ENCODE data around the gene MAPK14. TPM values are rescaled to one million over a fixed set of nuclear protein-coding genes. Genes with fewer than 3 reads are reported as not detected.

MAPK14 gene
- total RNA-seq, 1 experiment from 2014 or later: 50.8 TPM

GRCh38 chr6:36116943-36117342 is 89.3 kb downstream of the MAPK14 start:
- no peak overlapping the region for H3K4me3 ChIP-seq (ENCODE audit: low read depth, low read length, poor library complexity, severe bottlenecking)
- intact Hi-C loops (cut with micrococcal nuclease; ENCODE audit: unreplicated experiment): no loop called here
- no peaks in the 10 kb centered on the region for H3K4me1 ChIP-seq (ENCODE audit: insufficient read depth, low read length, poor library complexity, severe bottlenecking)
- BruUV-seq (replicated peaks): no TSS peak
- CTCF ChIA-PET: no interaction called here
- H3K27me3 ChIP-seq (replicated peaks; ENCODE audit: insufficient read depth, low read depth, low read length, poor library complexity): no peaks in the 10 kb centered on the region
- TF ChIP-seq CTCF (conservative IDR thresholded peaks at IDR 0.05; ENCODE audit: low read depth, low read length) (no peak), EZH2 (IDR thresholded peaks at IDR 0.05; ENCODE audit: borderline replicate concordance, low read depth, low read length, poor library complexity, severe bottlenecking) (no peak)
- DNase-seq (ENCODE audit: low spot score): no peak
- H3K27ac ChIP-seq (ENCODE audit: low read depth, low read length, poor library complexity, severe bottlenecking): no peak overlapping the region
- H3K36me3 ChIP-seq (ENCODE audit: insufficient read depth, low read length, poor library complexity, severe bottlenecking): no peaks in the 10 kb centered on the region
- no peaks in the 10 kb centered on the region for H3K9me3 ChIP-seq (ENCODE audit: low read depth, low read length, poor library complexity, severe bottlenecking)
- POLR2A ChIA-PET (ENCODE audit: low non-redundant PET): no interaction called here

- Histone ChIP-seq H3K4me3 (ENCODE audit: low read depth, low read length, poor library complexity, severe bottlenecking) (no peak overlapping the region), H3K9me3 (ENCODE audit: low read depth, low read length, poor library complexity, severe bottlenecking) (no peaks in the 10 kb centered on the region), H3K4me1 (ENCODE audit: insufficient read depth, low read length, poor library complexity, severe bottlenecking) (no peaks in the 10 kb centered on the region), H3K36me3 (ENCODE audit: insufficient read depth, low read length, poor library complexity, severe bottlenecking) (no peaks in the 10 kb centered on the region), H3K27me3 (replicated peaks; ENCODE audit: insufficient read depth, low read depth, low read length, poor library complexity) (no peaks in the 10 kb centered on the region), H3K27ac (ENCODE audit: low read depth, low read length, poor library complexity, severe bottlenecking) (no peak overlapping the region)
- TF ChIP-seq EZH2 (IDR thresholded peaks at IDR 0.05; ENCODE audit: borderline replicate concordance, low read depth, low read length, poor library complexity, severe bottlenecking) (no peak), CTCF (conservative IDR thresholded peaks at IDR 0.05; ENCODE audit: low read depth, low read length) (no peak)
- BruUV-seq (replicated peaks): no TSS peak
- POLR2A ChIA-PET (ENCODE audit: low non-redundant PET): no interaction called here
- CTCF ChIA-PET: no interaction called here
- intact Hi-C loops (cut with micrococcal nuclease; ENCODE audit: unreplicated experiment): no loop called here
- DNase-seq (ENCODE audit: low spot score): no peak
These were observed 90.3 kb downstream of the MAPK14 start for GRCh38 chr6:36117658-36118549.

- BruUV-seq (replicated peaks): no TSS peak
- Histone ChIP-seq H3K27me3 (replicated peaks; ENCODE audit: insufficient read depth, low read depth, low read length, poor library complexity) (no peaks in the 10 kb centered on the region), H3K36me3 (ENCODE audit: insufficient read depth, low read length, poor library complexity, severe bottlenecking) (no peaks in the 10 kb centered on the region), H3K9me3 (ENCODE audit: low read depth, low read length, poor library complexity, severe bottlenecking) (no peaks in the 10 kb centered on the region), H3K27ac (ENCODE audit: low read depth, low read length, poor library complexity, severe bottlenecking) (no peak overlapping the region), H3K4me3 (ENCODE audit: low read depth, low read length, poor library complexity, severe bottlenecking) (no peak overlapping the region), H3K4me1 (ENCODE audit: insufficient read depth, low read length, poor library complexity, severe bottlenecking) (no peaks in the 10 kb centered on the region)
- no peak for TF ChIP-seq EZH2 (IDR thresholded peaks at IDR 0.05; ENCODE audit: borderline replicate concordance, low read depth, low read length, poor library complexity, severe bottlenecking)
- TF ChIP-seq CTCF (conservative IDR thresholded peaks at IDR 0.05; ENCODE audit: low read depth, low read length): no peak
- POLR2A ChIA-PET (ENCODE audit: low non-redundant PET): no interaction called here
- DNase-seq (ENCODE audit: low spot score): no peak
- CTCF ChIA-PET: interaction anchor here (0.6 kb wide), 1 partner anchor 540 kb away, joined by 3 read pairs; no protein-coding TSS in a partner anchor
- intact Hi-C loops (cut with micrococcal nuclease; ENCODE audit: unreplicated experiment): no loop called here
These were observed 91.0 kb downstream of the MAPK14 start for GRCh38 chr6:36118550-36119107.

All from A673 (cell line).